Activated CD8-positive, alpha-beta memory T cell treated with anti-CD3 and anti-CD28 coated beads, Interleukin-2, amount 50 U/mL, for 1 hour (primary cell): ENCODE results near the gene PSMD4.
"Not testable (repeated sequence)": the region's sequence is repeated elsewhere in the genome, so short reads cannot be mapped to it uniquely, and the experiment has no call there.

Experiments used
- DNase-seq: peaks from one replicate; pipeline ENCODE4 v3.0.0-alpha.2; 2020; ENCODE audit errors: extremely low read depth

Gene PSMD4

DNA sequence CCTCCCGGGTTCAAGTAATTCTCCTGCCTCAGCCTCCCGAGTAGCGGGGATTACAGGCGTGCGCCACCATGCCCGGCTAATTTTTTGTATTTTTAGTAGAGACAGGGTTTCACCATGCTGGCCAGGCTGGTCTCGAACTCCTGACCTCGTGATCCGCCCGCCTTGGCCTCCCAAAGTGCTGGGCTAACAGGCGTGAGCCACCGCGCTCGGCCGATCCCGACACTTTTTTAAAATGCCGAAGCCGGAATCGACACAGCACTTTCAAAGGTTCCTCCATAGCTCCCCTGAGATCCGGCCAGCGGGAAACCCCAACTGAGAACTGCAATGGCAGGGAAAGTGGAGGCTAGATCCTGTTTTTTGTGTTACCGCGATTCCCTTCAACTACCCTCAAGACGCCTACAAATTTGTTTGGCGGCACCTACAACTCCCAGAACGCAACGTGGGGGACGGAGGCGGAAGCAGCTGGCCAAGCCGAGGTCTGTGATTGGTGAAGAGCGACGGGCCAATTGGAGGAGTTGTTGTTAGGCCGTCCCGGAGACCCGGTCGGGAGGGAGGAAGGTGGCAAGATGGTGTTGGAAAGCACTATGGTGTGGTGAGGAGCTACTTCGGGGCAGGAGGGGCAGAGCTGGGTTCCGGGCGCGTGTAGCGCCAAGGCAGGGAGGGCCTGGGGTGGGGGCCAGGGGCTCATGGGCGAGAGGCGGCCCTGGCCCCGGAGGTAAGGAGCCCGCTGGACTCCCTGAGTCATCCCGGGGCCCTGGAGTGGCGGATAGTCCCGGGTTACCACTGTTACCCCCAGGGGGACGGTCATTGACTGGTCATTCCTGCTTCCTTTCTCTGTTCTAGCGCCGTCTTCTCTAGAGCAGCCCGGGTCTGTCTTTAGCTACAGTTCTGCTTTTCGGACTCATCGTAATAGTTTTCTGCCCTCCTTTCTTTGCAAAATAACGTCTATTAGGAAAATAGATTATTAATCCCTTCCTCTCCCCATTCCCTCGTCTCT lies at the start of gene PSMD4:
Gene PSMD4 (plus strand): TSS at position 518 of the 997 bp plus-strand sequence. CDS start 49 bp downstream, at position 567.
- DNase-seq = peak; percentile 87

DNA sequence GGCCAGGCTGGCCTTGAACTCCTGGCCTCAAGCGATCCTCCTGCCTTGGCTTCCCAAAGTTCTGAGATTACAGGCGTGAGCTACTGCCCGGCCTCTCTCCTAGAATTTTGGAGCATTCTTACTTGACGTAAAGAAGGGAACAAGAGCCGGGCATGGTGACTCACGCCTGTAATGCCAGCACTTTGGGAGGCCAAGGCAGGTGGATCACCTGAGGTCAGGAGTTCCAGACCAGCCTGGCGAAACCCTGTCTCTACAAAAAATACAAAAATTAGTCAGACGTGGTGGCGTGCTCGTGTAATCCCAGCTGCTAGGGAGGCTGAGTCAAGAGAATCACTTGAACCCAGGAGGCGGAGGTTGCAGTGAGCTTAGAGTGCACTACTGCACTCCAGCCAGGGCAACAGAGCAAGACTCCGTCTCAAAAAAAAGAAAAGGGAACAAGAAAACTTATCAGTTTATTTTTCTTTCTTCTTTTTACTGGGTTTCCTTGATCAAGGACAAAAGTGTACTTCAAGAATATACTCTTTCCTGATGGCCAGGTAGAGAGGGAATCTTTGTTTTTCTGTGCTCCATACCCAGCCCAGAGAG lies 49.1 kb upstream of the PSMD4 start:
- DNase-seq = not testable (repeated sequence)

DNA sequence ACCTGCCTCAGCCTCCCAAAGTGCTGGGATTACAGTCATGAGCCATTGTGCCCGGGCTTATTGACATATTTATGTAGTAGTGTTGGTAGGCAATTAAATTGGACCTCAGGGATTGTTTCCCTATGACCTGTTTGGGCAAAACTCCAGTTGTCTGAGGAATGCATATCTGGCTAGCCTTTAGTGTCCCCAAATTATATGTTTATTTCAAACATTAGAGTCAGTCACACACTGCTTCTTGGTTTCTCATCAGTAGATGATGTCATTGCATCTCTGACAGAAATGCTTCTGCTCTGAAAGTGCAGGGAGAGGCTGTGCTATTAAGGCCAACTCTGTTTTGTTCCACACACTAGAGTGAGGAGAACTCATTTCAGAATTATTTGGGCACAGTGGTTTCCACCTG lies 43.7 kb upstream of the PSMD4 start:
- DNase-seq = no peak

DNA sequence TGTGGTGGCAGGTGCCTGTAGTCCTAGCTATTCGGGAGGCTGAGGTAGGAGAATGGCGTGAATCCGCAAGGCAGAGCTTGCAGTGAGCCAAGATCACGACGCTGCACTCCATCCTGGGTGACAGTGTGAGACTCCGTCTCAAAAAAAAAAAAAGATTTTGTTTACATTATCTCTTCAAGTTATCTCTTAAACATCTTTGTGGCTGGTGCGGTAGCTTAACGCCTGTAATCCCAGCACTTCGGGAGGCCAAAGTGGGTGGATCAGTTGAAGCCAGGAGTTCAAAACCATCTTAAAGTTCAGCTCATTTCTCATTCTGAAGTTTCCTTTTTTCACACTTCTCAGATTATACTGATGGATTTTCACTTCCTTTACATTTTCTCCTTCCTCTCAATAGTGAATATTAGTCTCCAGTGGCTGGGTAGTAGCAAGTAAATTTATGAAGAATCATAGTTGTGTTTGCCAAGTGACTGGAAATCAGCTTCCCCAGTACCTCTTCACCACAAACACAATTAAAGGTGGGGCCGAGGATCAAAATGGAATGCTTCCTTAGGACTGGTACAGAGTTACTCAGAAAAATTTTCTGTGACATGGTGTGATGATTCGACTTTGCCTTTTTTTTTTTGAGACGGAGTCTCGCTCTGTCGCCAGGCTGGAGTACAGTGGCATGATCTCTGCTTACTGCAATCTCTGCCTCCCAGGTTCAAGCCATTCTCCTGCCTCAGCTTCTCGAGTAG lies 42.4 kb upstream of the PSMD4 start:
- DNase-seq = no peak

DNA sequence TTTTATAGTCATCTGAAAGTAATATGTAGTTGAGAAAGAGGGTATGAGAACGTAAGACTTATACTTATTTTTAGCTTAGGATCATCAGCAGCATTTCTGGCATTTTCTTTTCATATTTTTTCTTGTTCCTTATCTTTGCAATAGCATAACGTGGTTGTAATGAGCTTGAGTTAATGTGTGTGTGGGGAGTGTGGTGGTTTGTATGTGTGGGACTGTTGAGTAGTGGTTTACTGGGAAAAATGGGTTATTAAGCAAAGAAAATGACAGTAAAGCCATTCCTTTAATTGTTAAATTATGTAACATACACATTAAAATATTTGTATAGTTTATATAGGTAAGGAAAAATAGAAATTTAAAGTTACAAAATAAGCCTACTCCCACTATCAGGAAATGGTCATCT lies 41.0 kb upstream of the PSMD4 start:
- DNase-seq = no peak

DNA sequence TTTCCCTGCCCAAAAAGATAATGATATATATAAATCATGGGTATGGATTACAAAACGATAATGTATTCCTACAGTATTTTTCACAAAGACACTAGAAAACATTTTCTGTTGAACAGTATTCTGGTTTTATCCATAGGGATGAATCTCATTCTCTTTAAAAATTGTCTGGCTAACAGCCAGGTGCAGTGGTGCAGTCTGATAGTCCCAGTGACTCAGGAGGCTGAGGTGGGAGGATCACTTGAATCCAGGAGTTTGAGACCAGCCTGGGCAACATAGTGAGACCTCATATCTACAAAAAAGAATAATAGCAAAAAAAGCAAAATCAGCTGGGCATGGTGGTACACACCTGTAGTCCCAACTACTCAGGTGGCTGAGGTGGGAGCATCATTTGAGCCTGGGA lies 32.9 kb upstream of the PSMD4 start:
- no peak for DNase-seq

DNA sequence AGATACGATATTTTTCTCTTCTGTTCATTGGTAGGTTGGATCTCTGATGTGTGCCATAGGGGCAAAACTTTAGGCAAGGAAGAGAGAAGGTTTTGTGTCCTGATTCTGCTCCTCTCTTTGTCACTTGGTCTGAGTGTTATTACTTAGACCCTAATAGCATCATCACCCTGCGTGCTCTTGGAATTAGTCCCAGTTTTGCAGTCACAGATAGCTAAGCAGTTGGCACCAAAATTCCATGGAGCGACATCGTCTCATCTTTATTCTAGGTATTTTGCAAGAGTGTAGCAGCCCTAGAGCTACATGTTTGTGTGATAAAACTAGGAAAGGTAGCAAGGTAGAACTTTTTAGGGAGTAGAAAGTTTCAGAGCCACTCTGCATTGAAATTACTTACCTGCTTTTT lies 32.4 kb upstream of the PSMD4 start:
- no peak for DNase-seq

DNA sequence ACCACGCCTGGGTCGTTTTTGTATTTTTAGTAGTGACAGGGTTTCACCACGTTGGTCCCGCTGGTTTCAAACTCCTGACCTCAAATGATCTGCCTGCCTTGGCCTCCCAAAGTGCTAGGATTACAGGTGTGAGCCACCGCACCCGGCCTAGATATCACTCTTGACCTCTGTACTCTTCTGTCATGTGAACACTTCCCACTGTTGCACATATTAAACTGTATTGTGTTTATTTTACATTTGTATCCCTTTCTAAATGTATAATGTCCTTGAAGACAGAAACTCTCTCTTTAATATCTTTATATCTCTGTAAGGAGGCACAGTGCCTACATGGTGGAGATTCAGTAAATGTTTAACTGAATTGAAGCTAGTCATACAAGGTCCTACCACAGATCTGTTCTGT lies 19.3 kb upstream of the PSMD4 start:
- no peak for DNase-seq

DNA sequence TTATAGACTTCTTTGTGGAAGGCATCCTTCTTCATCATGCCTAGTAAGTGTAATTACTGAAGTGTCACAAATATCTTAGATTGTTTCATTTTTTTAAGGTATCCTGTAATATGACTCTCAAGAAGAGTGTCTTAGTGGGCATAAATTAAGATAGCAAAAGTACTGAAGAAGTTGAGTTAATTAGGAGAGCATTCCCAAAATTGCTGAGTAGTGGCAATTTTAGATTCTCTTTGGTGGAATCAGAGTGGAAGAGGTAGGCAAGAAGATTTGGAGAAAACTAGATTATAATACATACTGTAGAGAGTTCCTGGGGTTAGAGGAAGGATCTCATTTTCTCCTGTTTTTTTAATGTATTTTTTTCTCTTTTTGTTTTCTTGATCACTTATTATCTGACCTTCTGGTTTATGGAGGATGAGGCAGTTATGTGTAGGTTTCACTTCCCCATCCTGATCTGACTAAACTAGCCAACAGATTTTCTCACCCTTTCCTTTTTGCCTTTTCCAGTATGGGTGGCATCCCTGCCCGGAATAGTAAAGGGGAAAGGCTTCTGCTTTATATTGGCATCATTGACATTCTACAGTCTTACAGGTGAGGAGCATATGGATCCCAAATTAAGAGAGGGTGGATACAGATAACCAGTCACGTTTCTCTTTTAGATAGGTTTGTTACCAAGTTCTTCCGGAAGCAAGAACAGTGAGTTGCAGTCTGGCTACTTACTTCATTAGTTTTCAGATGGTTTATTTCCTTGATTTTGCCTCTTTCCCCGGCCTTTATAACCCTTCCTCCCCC lies 16.7 kb upstream of the PSMD4 start:
- DNase-seq = no peak

DNA sequence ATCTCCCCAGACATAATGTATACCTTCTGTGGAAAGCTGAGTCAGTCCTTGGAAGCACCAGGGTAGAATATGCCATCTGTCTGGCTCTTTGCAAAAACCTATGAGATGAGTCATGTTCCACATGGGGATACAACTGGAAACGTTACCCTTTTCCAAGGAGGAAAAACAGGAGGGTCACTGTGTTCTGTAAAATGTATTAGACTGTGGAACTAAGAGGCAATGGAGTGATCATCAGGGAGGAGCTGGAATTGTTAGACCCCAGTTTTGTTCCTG lies 16.1 kb upstream of the PSMD4 start:
- DNase-seq = no peak

DNA sequence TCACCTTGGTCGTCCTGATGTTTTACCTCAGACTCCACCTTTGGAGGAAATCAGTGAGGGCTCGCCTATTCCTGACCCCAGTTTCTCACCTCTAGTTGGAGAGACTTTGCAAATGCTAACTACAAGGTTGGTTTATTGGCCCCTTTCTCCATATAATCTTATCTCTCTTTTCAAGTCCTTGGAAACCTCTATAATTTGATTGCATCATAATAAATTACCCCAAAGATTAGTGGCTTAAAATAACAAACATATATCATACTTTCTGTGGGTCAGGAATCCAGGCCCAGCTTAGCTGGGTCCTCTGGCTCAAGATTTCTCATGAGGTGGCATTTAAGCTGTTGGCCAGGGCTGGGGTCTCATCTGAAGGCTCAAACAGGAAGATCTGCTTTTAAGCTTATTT lies 12.1 kb upstream of the PSMD4 start:
- DNase-seq = no peak

DNA sequence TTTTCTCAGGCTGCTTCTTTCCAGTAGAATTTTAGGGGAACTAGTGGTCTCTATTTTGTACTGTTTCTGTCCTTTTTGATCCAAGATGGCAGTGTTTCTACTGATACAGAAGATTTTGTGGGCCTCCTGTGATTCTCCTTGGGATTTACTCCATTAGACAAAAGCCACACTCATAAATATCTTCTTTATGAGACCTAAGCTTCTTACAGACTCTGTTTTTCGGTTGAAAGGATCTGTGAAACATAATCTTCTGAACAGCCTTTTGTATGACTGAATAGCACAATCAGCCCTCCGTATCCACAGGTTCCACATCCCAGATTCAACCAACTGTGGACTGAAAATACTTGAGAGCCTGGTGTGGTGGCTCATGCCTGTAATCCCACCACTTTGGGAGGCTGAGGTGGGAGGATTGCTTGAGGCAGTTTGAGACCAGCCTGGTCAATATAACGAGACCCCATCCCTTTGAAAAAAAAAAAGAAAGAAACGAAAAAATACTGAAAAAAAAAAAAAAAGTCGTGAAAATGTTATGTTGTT lies 10.8 kb upstream of the PSMD4 start:
- no peak for DNase-seq

DNA sequence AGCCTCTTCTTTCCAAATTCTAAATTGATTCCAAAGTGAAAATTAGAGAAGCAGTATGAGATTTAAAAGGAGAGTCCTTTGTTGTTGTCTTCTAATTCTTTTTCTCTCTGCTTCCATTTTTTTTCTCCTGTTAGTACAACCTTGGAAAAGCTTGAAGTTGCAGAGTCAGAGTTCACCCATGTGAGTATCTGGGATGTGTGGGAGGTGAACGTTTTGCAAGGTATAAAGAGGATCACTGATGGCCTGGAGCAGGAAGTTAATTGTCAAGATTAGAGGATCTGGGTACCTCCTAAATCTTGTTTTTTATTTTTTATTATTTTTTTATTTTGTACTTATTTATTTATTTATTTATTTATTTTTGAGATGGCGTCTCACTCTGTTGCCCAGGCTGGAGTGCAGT lies 7.7 kb upstream of the PSMD4 start:
- no peak for DNase-seq

DNA sequence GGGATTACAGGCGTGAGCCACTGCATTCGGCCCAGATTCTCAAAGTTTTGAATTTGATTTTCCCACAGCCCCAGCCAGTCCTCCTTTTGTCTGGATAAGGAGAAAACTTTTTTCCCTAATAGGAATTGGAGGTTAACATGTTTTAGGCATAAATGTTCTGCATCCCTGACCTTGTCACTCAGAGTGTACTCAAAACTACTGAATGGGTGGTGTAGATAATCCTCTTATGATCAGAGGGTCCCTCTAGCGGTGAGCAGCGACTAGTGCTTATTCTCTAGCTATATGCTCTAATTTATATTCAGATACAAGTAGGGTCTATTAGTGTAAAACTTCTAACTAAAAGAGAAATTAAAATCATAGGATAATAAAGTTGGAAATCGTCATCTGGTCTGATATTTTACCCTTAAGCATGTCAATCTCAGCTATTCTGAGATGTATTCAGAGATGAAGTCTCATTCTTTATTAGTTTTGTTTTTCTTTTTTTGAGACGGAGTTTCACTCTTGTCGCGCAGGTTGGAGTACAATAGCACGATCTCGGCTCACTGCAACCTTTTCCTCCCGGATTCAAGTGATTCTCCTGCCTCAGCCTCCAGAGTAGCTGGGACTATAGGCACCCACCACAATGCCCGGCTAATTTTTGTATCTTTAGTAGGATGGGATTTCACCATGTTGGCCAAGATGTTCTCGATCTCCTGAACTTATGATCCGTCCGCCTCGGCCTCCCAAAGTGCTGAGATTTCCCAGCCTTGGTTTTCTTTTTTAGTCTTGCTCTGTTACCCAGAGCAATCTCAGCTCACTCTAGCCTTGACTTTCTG lies 2.7 kb upstream of the PSMD4 start:
- peak; percentile 38 for DNase-seq

DNA sequence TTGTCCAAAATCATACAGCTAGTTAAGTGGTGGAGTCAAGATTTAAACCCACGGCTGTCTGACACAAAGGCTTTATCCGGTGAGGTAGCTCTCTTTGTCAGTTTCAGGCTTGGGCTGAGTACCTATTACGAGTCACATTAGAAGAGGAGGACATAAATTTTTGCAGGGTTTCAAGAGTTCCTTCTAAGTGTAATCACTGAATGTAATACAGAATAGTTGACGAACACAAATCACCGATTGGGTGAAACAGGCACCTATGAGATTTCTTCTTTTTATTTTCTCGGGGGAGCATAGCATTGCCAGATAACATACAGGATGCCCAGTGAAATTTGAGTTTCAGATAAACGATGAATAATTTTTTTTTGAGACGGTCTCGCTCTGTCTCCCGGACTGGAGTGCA lies 847 bp downstream of the PSMD4 start:
- no peak for DNase-seq

DNA sequence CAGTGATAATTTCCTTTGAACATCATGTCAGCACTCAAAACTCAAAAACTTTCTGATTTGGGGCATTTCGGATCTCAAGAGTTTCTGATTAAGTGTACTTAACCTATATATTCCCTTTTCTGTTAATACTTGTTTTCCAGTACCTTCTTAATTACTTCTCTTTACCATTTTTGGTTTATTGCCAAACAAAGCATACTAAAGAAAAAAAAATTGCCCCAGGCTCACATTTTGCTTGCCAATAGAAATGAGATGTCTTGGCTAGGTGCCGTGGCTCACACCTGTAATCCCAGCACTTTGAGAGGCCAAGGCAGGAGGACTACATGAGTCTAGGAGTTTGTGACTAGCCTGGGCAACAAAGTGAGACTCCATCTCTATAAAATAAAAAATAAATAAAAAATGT lies 4.8 kb downstream of the PSMD4 start:
- DNase-seq = no peak

DNA sequence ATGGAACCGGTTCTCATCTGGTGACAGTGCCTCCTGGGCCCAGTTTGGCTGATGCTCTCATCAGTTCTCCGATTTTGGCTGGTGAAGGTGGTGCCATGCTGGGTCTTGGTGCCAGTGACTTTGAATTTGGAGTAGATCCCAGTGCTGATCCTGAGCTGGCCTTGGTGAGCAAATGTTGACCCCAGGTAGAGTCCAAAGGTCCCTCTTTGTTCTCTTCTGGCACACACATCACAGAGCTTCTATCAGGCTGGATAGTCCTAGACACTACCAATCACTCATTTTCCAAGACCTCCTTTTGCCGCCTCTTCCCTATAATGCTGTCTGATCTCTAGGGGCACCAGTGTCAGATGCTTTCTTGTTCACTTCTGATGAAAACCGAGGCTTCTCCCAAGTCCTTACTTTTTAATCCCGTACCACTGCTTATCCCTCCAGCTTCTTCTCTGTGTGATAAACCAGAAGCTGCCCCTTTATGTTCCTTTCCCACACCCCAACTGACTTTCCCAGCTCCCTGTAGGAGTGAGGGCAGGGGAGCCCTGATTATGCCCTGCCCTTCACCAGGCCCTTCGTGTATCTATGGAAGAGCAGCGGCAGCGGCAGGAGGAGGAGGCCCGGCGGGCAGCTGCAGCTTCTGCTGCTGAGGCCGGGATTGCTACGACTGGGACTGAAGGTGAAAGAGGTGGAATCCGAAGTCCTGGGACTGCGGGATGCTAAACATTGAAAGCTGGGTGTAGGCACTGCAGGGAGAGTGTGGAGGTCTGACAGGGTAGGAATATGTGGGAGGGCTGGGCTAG lies 11.1 kb downstream of the PSMD4 start:
- DNase-seq = no peak

DNA sequence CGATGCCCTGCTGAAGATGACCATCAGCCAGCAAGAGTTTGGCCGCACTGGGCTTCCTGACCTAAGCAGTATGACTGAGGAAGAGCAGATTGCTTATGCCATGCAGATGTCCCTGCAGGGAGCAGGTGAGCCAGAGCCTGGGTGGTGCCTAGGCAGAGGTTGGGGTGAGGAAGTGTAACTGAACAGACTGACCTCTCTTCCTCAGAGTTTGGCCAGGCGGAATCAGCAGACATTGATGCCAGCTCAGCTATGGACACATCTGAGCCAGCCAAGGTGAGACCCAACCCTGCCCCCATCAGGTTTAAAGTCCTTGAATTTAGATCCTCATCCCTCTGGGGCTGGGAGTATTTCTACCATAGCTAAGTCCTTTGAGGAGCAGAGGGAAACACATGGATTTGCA lies 11.8 kb downstream of the PSMD4 start:
- DNase-seq = no peak

DNA sequence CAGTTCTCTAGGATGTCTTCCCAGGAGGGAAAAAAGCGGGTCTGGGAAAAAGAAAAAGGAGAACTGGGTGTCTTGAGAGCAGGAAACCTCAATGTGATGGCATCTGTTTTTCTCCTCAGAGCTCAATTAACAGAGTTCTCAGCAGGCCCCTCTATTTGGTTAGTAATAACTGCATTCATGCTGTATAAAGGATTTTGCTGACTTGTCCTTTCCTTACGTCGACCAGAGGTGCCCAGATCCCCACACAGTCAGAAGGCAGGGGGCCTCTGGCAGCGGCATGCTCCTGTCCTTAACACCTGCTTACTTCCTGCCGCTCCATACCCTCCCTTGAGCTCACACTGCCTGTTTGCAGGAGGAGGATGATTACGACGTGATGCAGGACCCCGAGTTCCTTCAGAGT lies 12.3 kb downstream of the PSMD4 start:
- DNase-seq = no peak

DNA sequence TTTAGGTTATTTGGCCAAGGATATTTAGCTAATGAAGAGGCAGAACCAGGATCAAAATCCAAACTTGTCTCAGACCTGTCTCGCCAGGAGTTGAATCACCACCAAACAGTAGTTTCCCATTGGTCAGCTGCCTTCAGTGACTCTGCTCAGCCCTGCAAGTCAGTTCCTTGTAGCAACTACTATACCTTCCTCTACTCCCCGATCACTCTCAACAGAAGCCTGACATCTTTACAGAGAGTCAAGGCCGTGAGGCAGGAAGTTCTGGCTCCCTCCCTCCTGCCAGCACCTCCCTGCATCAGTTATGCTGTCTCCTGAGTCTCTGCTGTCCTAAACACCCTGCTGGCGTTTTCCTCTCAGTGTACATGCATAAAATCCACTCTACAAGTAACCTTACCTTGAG lies 13.2 kb downstream of the PSMD4 start:
- DNase-seq = no peak
